Measurements from ENCODE around the gene PRKAG2.

DNA sequence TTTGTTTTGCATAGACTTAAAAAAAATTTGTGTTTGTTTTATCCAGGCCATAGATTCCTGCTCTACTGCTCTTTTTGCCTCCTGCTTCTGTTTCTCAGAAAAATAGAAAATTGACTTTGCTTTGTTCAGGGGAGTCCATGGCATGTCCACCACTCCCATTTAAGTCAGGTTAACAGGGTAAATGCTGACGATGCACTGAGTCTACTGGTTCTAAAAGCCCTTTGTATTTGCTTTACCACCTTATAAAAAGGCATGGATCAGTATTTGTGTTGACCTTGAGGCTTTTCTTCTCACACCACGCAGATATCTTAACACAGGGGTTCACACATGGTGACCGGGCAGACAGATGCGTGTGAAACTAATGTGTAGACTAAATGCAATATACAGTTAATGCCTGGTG is 217.7 kb downstream of the PRKAG2 start:
- TF ChIP-seq YY1 (IDR thresholded peaks at IDR 0.05; ENCODE audit: low read depth) (no peak), POLR2AphosphoS5 (IDR thresholded peaks at IDR 0.05; ENCODE audit: low read depth, low read length) (no peak), TAF1 (IDR thresholded peaks at IDR 0.05; ENCODE audit: borderline replicate concordance, low read depth, low read length) (no peak), GABPA (IDR thresholded peaks at IDR 0.05; ENCODE audit: low read depth) (no peak), ELF1 (IDR thresholded peaks at IDR 0.05) (no peak), JUND (IDR thresholded peaks at IDR 0.05) (no peak), RAD21 (IDR thresholded peaks at IDR 0.05; ENCODE audit: low read length) (no peak), FOXM1 (IDR thresholded peaks at IDR 0.05; ENCODE audit: low read depth) (no peak)
- TF ChIP-seq, protein P1, sequence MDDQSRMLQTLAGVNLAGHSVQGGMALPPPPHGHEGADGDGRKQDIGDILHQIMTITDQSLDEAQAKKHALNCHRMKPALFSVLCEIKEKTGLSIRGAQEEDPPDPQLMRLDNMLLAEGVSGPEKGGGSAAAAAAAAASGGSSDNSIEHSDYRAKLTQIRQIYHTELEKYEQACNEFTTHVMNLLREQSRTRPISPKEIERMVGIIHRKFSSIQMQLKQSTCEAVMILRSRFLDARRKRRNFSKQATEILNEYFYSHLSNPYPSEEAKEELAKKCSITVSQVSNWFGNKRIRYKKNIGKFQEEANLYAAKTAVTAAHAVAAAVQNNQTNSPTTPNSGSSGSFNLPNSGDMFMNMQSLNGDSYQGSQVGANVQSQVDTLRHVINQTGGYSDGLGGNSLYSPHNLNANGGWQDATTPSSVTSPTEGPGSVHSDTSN (IDR thresholded peaks at IDR 0.05) = no peak
- TF ChIP-seq, protein P2, sequence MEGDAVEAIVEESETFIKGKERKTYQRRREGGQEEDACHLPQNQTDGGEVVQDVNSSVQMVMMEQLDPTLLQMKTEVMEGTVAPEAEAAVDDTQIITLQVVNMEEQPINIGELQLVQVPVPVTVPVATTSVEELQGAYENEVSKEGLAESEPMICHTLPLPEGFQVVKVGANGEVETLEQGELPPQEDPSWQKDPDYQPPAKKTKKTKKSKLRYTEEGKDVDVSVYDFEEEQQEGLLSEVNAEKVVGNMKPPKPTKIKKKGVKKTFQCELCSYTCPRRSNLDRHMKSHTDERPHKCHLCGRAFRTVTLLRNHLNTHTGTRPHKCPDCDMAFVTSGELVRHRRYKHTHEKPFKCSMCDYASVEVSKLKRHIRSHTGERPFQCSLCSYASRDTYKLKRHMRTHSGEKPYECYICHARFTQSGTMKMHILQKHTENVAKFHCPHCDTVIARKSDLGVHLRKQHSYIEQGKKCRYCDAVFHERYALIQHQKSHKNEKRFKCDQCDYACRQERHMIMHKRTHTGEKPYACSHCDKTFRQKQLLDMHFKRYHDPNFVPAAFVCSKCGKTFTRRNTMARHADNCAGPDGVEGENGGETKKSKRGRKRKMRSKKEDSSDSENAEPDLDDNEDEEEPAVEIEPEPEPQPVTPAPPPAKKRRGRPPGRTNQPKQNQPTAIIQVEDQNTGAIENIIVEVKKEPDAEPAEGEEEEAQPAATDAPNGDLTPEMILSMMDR (IDR thresholded peaks at IDR 0.05) = no peak
- TF ChIP-seq, protein P3, sequence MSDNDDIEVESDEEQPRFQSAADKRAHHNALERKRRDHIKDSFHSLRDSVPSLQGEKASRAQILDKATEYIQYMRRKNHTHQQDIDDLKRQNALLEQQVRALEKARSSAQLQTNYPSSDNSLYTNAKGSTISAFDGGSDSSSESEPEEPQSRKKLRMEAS (IDR thresholded peaks at IDR 0.05; ENCODE audit: low read depth) = no peak
- TF ChIP-seq, protein P4, sequence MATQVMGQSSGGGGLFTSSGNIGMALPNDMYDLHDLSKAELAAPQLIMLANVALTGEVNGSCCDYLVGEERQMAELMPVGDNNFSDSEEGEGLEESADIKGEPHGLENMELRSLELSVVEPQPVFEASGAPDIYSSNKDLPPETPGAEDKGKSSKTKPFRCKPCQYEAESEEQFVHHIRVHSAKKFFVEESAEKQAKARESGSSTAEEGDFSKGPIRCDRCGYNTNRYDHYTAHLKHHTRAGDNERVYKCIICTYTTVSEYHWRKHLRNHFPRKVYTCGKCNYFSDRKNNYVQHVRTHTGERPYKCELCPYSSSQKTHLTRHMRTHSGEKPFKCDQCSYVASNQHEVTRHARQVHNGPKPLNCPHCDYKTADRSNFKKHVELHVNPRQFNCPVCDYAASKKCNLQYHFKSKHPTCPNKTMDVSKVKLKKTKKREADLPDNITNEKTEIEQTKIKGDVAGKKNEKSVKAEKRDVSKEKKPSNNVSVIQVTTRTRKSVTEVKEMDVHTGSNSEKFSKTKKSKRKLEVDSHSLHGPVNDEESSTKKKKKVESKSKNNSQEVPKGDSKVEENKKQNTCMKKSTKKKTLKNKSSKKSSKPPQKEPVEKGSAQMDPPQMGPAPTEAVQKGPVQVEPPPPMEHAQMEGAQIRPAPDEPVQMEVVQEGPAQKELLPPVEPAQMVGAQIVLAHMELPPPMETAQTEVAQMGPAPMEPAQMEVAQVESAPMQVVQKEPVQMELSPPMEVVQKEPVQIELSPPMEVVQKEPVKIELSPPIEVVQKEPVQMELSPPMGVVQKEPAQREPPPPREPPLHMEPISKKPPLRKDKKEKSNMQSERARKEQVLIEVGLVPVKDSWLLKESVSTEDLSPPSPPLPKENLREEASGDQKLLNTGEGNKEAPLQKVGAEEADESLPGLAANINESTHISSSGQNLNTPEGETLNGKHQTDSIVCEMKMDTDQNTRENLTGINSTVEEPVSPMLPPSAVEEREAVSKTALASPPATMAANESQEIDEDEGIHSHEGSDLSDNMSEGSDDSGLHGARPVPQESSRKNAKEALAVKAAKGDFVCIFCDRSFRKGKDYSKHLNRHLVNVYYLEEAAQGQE (IDR thresholded peaks at IDR 0.05; ENCODE audit: low read depth, low read length) = no peak
- TF ChIP-seq, protein P5, sequence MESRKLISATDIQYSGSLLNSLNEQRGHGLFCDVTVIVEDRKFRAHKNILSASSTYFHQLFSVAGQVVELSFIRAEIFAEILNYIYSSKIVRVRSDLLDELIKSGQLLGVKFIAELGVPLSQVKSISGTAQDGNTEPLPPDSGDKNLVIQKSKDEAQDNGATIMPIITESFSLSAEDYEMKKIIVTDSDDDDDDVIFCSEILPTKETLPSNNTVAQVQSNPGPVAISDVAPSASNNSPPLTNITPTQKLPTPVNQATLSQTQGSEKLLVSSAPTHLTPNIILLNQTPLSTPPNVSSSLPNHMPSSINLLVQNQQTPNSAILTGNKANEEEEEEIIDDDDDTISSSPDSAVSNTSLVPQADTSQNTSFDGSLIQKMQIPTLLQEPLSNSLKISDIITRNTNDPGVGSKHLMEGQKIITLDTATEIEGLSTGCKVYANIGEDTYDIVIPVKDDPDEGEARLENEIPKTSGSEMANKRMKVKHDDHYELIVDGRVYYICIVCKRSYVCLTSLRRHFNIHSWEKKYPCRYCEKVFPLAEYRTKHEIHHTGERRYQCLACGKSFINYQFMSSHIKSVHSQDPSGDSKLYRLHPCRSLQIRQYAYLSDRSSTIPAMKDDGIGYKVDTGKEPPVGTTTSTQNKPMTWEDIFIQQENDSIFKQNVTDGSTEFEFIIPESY (IDR thresholded peaks at IDR 0.05; ENCODE audit: borderline replicate concordance, low read depth) = no peak
